Mesodermal cell (in vitro differentiated cells): ENCODE measurements around the gene RPS6KB1.
"Not testable (repeated sequence)": the region's sequence is repeated elsewhere in the genome, so short reads cannot be mapped to it uniquely, and the experiment has no call there.

Experiments
- H3K27ac ChIP-seq: 2 replicates; pipeline ENCODE4 v1.7.0; 2013; ENCODE audit warnings: mild to moderate bottlenecking, low read depth, low read length, moderate library complexity; ENCODE audit not compliant: severe bottlenecking
- H3K36me3 ChIP-seq: 2 replicates; pipeline ENCODE4 v1.7.1; 2013; ENCODE audit warnings: mild to moderate bottlenecking, low read length, moderate library complexity; ENCODE audit not compliant: control insufficient read depth, insufficient read depth
- H3K4me1 ChIP-seq: one replicate; pipeline ENCODE4 v1.7.1; 2013; ENCODE audit warnings: mild to moderate bottlenecking, low read length; ENCODE audit not compliant: insufficient read depth, control insufficient read depth, poor library complexity, severe bottlenecking
- H3K4me3 ChIP-seq: 2 replicates; pipeline ENCODE4 v1.7.0; 2013; ENCODE audit warnings: low read length, control low read depth, mild to moderate bottlenecking; ENCODE audit not compliant: insufficient read depth, poor library complexity, severe bottlenecking; ENCODE audit errors: extremely low read depth
- H3K9me3 ChIP-seq: 2 replicates; pipeline ENCODE4 v1.7.1; 2013; ENCODE audit warnings: mild to moderate bottlenecking, low read length, moderate library complexity; ENCODE audit not compliant: control insufficient read depth
- whole genome bisulfite sequencing, 2 experiments: methylation state at CpG; one replicate each; pipeline ENCODE4 v1.1.5; 2013; ENCODE audit warnings: missing lambda C conversion rate in 2 of 2; ENCODE audit not compliant: insufficient coverage in 2 of 2; 5-methylcytosine and 5-hydroxymethylcytosine counted together

RPS6KB1 gene

GRCh38 chr17:59899099-59899498 is 6.2 kb downstream of the RPS6KB1 start:
- 92 to 100% methylated on average over 1 to 4 of the region's 5 CpGs for WGBS, 2 experiments
- peaks cover 11% of the 10 kb centered on the region for H3K36me3 ChIP-seq
- no peaks in the 10 kb centered on the region for H3K4me1 ChIP-seq
- no peaks in the 10 kb centered on the region for H3K9me3 ChIP-seq
- no peak overlapping the region for H3K27ac ChIP-seq
- H3K4me3 ChIP-seq: no peak overlapping the region

DNA sequence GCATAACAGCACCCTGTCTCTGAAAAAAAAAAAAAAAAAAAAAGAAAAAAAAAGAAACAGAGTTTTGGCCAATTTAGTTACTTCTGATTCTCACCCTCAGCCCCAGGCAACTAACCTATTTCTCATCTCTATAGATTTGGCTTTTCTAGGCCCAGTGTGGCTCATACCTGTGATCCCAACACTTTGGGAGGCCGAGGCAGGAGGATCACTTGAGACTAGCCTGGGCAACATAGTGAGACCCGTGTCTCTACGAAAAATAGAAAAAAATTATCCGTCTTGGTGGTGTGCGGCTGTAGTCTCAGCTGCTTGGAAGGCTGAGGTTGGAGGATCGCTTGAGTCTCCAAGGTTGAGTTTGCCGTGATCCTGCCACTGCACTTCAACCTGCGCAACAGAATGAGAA is 8.7 kb downstream of the RPS6KB1 start:
- H3K36me3 ChIP-seq: peaks cover 12% of the 10 kb centered on the region
- H3K27ac ChIP-seq: no peak overlapping the region
- no peaks in the 10 kb centered on the region for H3K4me1 ChIP-seq
- no peaks in the 10 kb centered on the region for H3K9me3 ChIP-seq
- H3K4me3 ChIP-seq: no peak overlapping the region
- 96 to 98% methylated on average over 4 to 6 of the region's 8 CpGs for WGBS, 2 experiments

GRCh38 chr17:59903455-59903854 is 10.5 kb downstream of the RPS6KB1 start:
- H3K36me3 ChIP-seq: peaks cover 22% of the 10 kb centered on the region
- H3K4me1 ChIP-seq: no peaks in the 10 kb centered on the region
- H3K27ac ChIP-seq: no peak overlapping the region
- H3K9me3 ChIP-seq: no peaks in the 10 kb centered on the region
- no peak overlapping the region for H3K4me3 ChIP-seq
- WGBS, 2 experiments: no CpG with 5 or more reads among the region's 2 CpGs

GRCh38 chr17:59907467-59907866 is 14.5 kb downstream of the RPS6KB1 start:
- no peak overlapping the region for H3K4me3 ChIP-seq
- peaks cover 30% of the 10 kb centered on the region for H3K36me3 ChIP-seq
- H3K27ac ChIP-seq: no peak overlapping the region
- no peaks in the 10 kb centered on the region for H3K9me3 ChIP-seq
- no peaks in the 10 kb centered on the region for H3K4me1 ChIP-seq
- 95% methylated on average over 3 of the region's 3 CpGs; no CpG with 5 or more reads in 1 of the 2 experiments for WGBS, 2 experiments

GRCh38 chr17:59914274-59914854 is 21.4 kb downstream of the RPS6KB1 start:
- Histone ChIP-seq H3K36me3 (peaks cover 70% of the 10 kb centered on the region), H3K4me1 (no peaks in the 10 kb centered on the region), H3K9me3 (no peaks in the 10 kb centered on the region), H3K27ac (no peak overlapping the region), H3K4me3 (no peak overlapping the region)
- no CpG with 5 or more reads among the region's 1 CpG for WGBS, 2 experiments

- Histone ChIP-seq H3K36me3 (peaks cover 84% of the 10 kb centered on the region), H3K9me3 (no peaks in the 10 kb centered on the region), H3K4me1 (no peaks in the 10 kb centered on the region), H3K4me3 (no peak overlapping the region), H3K27ac (no peak overlapping the region)
These were observed 23.5 kb downstream of the RPS6KB1 start for GRCh38 chr17:59916446-59916845.

DNA sequence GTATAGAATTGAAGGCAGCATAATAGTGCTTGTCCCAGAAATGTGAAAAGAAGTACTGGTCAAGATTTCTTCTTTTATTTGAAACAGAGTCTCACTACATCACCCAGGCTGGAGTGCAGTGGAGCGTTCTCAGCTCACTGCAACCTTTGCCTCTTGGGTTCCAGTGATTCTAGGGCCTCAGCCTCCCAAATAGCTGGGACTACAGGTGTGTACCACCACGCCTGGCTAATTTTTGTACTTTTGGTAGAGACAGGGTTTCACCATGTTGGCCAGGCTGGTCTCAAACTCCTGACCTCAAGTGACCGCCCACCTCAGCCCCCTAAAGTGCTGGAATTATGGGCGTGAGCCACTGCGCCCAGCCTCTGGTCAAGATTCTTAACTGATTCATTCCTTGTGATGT is 27.7 kb downstream of the RPS6KB1 start:
- not testable (repeated sequence) for H3K9me3 ChIP-seq, H3K27ac ChIP-seq, H3K4me3 ChIP-seq, H3K4me1 ChIP-seq
- peaks cover 71% of the 10 kb centered on the region for H3K36me3 ChIP-seq
- WGBS, 2 experiments: 100% methylated on average over 3 to 4 of the region's 5 CpGs

DNA sequence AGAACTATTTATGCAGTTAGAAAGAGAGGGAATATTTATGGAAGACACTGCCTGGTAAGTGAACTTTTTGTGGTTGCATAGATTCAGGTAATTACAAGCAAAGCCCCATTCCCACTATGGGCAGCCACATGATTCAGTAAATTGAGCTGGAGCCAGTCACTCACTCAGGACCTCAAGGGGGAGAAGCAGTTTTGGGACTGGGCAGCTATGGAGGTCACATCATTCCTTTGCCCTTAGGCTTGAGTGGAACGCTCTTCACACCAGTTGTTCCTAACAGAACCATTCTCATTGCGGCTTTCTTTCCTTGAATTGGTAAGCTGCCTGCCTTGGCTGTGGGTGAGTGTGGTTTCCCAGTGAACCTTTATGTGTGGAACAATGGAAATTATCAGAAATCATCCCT is 37.2 kb downstream of the RPS6KB1 start:
- not testable (repeated sequence) for H3K4me1 ChIP-seq, H3K9me3 ChIP-seq, H3K4me3 ChIP-seq, H3K27ac ChIP-seq
- no CpG with 5 or more reads among the region's 2 CpGs for WGBS, 2 experiments
- peaks cover 67% of the 10 kb centered on the region for H3K36me3 ChIP-seq

DNA sequence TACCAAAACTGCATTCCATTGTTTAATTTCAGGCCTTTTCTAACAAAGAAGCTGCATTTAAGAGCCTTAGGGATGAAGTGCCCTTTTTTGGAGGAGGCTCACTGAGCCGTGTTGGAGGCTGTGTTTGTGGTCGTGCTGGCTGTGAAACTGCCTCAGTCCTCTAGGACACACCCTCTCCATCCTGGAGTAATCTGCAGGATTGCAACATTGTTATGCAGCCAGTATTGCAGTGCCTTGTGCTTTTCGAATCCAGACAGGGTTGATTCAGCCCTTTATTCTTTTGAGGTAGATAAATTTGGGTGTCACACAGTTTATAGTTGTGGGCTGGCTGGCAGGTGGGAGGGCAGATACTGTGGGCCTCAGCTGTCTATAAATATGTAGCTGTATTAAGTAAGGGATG is 37.8 kb downstream of the RPS6KB1 start:
- WGBS, 2 experiments: 100% methylated on average over 1 to 2 of the region's 3 CpGs
- H3K4me3 ChIP-seq, H3K4me1 ChIP-seq, H3K27ac ChIP-seq, H3K9me3 ChIP-seq: not testable (repeated sequence)
- H3K36me3 ChIP-seq: peaks cover 71% of the 10 kb centered on the region

- no CpG with 5 or more reads among the region's 1 CpG for WGBS, 2 experiments
- not testable (repeated sequence) for H3K27ac ChIP-seq, H3K4me3 ChIP-seq, H3K4me1 ChIP-seq, H3K9me3 ChIP-seq
- peaks cover 71% of the 10 kb centered on the region for H3K36me3 ChIP-seq
These were observed 40.4 kb downstream of the RPS6KB1 start for GRCh38 chr17:59933317-59933716.

DNA sequence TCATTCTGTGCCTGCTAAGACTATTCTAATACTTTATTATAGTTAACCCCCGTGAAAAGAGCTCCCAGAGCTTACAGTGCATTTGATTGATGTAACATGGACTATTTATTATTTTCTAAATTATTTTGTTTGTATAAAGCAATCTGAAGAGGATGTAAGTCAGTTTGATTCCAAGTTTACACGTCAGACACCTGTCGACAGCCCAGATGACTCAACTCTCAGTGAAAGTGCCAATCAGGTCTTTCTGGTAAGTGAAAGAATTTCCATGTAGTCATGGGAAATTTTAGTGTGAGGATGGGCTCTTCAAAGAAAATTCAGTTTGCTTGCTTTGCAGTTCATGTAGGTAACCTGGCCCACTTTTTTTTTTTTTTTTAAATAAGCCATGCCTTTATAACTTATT is 47.8 kb downstream of the RPS6KB1 start:
- not testable (repeated sequence) for H3K4me3 ChIP-seq, H3K9me3 ChIP-seq, H3K4me1 ChIP-seq, H3K27ac ChIP-seq
- 100% methylated on average over 2 of the region's 3 CpGs for WGBS, 2 experiments
- H3K36me3 ChIP-seq: peaks cover 67% of the 10 kb centered on the region
